GM19452 (cell line): ENCODE data around the gene TMEM143.
A peak's percentile ranks its signal among the peaks of the same experiment; 100 is the strongest.
"Not testable (repeated sequence)": the region's sequence is repeated elsewhere in the genome, so short reads cannot be mapped to it uniquely, and the experiment has no call there.

ENCODE experiments used
- ATAC-seq: cut with Tn5 transposase; IDR thresholded peaks from one replicate; pipeline ENCODE4 v1.9.1; 2021; ENCODE audit not compliant: unreplicated experiment

Gene TMEM143

DNA sequence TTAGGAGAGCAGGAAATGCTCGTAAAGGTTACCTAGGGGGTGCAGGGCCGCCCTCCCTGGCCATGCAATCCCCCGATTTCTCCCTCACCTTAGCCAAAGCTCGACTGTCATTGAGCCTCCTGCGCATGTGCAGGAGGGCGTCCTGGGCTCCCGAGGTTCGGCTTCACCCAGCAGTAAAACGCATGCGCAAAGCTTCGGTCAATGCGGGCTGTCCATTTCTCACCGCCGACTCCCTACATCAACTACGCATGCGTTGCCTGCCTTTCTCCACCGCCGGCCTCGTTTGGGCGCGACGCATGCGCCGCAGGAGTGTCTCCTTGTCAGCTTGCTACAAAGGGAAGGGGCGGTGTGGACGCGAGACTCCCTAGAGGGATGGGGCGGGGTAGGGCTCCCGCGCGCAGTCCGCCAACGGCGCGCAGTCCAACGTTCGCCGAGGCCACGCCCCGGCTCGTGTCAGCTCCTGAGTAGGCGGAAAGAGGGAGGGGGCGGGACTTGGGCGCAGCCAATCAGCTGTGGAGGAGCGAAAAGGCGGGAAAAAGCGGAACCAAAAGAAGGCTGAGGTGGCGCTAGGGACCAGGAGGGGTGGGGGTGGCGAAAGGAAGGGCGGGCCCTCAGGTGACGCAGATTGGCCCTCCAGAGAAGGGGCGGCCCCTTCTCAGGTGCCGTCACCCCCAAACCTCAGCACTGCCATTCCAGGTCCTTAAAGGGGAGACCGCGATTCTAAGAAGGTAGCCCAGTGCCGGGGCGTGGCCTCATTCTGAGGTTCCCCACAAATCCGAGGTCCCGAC, at the start of gene TMEM143, which contains the start of gene SYNGR4:
TMEM143 (minus strand) TSS at position 131 of the 788 bp plus-strand sequence; CDS start at position 111, 20 bp downstream.
SYNGR4 (plus strand) TSS at position 558 of the 788 bp plus-strand sequence. CDS start 1,476 bp downstream, outside the sequence.
- ATAC-seq = peak; percentile 82

GRCh38 chr19:48405850-48406249, 42.1 kb upstream of the TMEM143 start:
- ATAC-seq = no peak

DNA sequence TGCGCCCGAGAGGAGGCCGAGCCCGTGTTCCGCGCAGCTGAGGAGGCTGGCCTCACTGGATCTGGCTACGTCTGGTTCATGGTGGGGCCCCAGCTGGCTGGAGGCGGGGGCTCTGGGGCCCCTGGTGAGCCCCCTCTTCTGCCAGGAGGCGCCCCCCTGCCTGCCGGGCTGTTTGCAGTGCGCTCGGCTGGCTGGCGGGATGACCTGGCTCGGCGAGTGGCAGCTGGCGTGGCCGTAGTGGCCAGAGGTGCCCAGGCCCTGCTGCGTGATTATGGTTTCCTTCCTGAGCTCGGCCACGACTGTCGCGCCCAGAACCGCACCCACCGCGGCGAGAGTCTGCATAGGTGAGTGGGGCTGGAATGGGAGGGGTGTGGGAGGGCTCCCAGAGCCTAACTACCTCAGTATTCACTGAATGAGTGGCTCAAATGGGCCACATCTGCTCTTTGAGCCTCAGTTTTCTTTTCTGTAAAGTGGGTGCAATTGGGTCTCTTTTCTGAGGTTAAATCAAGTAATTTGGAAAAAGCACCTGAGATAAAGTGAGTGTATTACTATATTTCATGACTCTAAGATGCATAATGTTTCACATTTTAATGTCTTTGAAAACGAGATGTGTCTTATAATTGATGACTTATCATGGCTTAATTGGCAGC, 41.4 kb upstream of the TMEM143 start:
- ATAC-seq = no peak

GRCh38 chr19:48403606-48404005, 39.9 kb upstream of the TMEM143 start:
- ATAC-seq = peak; percentile 61

- no peak for ATAC-seq
Observed at GRCh38 chr19:48401287-48401686, 37.5 kb upstream of the TMEM143 start.

- no peak for ATAC-seq
Observed at GRCh38 chr19:48400018-48400742, 36.4 kb upstream of the TMEM143 start.

DNA sequence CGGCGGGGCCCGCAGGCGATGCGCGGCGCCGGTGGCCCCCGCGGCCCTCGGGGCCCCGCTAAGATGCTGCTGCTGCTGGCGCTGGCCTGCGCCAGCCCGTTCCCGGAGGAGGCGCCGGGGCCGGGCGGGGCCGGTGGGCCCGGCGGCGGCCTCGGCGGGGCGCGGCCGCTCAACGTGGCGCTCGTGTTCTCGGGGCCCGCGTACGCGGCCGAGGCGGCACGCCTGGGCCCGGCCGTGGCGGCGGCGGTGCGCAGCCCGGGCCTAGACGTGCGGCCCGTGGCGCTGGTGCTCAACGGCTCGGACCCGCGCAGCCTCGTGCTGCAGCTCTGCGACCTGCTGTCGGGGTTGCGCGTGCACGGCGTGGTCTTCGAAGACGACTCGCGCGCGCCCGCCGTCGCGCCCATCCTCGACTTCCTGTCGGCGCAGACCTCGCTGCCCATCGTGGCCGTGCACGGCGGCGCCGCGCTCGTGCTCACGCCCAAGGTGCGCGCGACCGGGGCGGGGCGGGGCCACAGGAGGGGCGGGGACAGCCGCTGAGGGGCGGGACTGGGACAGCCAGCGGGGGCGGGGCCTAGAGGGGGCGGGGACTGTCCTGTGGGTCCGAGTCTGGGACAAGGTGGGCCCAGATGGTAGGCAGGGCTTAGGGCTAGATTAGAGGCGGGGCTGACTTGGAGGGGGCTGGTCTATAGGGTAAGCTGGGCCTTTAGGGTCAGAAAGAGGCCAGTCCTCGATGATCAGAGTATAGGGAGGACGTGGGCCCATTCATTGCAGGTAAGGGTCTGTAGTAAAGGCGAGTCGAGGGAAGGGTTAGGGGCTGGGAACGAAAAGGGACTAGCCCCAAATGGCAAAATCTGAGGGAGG, 34.9 kb upstream of the TMEM143 start:
- ATAC-seq = peak; percentile 49

GRCh38 chr19:48398102-48398374, 34.3 kb upstream of the TMEM143 start:
- peak; percentile 16 for ATAC-seq

- no peak for ATAC-seq
Observed at GRCh38 chr19:48397263-48398101, 33.7 kb upstream of the TMEM143 start.

GRCh38 chr19:48396824-48397176, 33.1 kb upstream of the TMEM143 start:
- ATAC-seq = no peak

DNA sequence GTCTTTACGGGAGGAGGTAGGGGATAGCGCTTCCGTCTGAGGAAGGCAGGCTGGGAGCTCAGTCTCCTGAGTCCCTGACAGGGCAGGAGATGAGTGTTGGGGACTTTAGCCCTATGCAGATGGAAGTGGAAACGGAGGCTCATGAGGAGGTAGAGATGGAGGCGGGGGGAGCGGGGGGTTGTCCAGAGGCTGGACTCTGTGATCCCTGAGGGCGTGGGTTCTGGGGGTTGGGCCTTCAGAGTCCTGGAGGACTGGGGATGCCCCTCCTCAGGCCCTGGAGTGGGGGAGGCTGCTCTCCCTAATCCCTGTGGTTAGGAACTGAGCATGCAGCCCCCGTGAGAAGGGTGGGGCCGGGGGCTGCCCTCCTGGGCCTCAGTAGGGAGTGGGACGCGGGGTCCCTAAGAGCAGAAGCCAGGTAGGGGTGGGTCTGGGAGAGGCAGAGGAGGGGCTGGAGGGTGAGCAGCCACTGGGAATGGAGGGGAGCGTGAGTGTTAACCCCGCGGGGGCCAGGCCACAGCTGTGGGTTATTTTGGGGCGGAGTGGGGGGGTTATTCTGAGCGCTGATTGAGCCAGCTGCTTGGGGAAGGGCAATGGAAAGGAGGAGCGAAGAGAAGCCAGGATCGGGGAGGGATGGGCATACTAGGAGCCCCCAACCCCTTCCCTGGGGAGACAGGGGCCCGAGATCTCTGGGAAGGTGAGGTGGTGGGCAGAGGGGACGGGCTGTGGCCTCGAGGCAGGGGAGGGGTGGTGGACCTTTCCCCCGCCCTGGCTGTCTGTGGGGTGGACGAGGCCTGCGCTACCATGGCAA, 32.5 kb upstream of the TMEM143 start:
- no peak for ATAC-seq

DNA sequence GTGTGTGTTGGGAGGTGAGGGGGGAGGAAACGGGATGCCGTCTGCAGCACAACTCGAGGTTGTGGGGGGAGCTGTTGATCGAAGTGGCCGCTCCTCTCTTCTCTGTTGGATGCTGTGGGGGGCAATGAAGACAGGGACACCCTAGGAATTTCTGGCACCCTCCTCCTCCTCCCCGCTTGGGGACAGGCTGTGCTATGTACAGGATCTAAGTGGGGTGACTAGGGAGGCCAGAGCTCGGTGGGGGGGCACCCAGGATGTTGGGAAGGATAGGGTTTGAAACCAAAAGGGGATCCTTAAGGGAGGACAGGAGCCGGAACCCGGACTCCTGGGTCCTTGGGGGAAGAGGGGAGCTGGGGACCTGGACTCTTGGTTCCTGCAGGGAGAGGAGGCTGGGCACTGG, 31.8 kb upstream of the TMEM143 start:
- no peak for ATAC-seq

GRCh38 chr19:48395170-48395455, 31.4 kb upstream of the TMEM143 start:
- no peak for ATAC-seq

- no peak for ATAC-seq
Observed at GRCh38 chr19:48394331-48395169, 30.8 kb upstream of the TMEM143 start.

DNA sequence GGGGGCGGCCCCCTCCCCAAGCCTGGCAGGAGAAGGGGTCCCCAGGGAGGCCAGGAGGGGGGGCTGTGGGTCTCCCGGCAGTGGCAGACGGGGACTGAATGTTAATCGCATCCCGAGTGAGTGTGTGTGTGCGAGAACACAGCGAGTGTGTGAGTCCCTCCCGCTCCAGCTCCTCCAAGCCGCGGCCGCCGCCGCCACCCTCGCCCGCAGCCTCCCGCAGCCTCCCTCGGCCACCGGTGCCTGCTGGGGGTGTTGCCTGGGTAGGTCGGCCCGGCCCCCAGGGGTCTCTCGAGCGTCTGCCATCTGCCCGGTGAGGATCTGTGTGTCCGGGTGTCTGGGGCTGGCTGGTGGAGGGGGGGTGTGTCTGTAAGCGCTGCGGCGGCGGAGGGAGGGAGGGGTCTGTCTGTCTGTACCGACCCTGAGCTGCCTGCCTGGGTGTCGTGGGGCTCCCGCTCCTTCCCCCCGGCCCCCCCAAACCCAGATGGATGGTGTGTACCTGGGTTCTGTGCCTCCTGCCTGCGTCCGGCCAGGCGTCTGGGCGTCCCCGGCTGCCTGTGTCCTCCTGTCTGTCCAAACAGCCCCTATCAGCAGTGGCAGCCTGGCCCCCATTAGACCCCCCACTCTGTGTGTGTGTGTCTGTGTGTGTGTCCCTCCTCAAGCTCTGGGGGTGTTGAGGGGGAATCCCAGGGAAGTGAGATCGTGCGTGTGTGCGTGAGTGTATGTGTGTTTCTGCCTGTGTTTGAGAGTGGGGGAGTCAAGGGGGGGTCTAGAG, 30.0 kb upstream of the TMEM143 start, which contains the start of gene GRIN2D:
GRIN2D (plus strand) TSS at position 110 of the 772 bp plus-strand sequence. CDS start 4,725 bp downstream, outside the sequence.
- ATAC-seq = no peak

- no peak for ATAC-seq
Observed at GRCh38 chr19:48392860-48393558, 29.3 kb upstream of the TMEM143 start.

GRCh38 chr19:48392006-48392344, 28.2 kb upstream of the TMEM143 start:
- ATAC-seq = not testable (repeated sequence)
